ENCODE measurements around the gene TMC5. TPM values are rescaled to one million over a fixed set of nuclear protein-coding genes. Genes with fewer than 3 reads are reported as not detected.
A peak's percentile ranks its signal among the peaks of the same experiment; 100 is the strongest.

The TMC5 gene
- total RNA-seq, 4 donors from 2014 or later = not detected

GRCh38 chr16:19497176-19497575, 79.5 kb downstream of the TMC5 start:
- Histone ChIP-seq H3K9me3 (no peaks in the 10 kb centered on the region), H3K4me1 (peaks cover 0 to 4% (median 2%) of the 10 kb centered on the region in 4 donors), H3K4me3 (no peak overlapping the region), H3K27ac (no peak overlapping the region), H3K36me3 (peaks cover 0 to 39% (median 0%) of the 10 kb centered on the region in 3 donors), H3K27me3 (no peaks in the 10 kb centered on the region)
- WGBS, 2 donors = 69 to 72% methylated on average over 5 of the region's 5 CpGs
- no peak for DNase-seq (ENCODE audit: low spot score in 2 of 2)
- TF ChIP-seq POLR2A (IDR thresholded peaks at IDR 0.05) (no peak), CTCF (IDR thresholded peaks at IDR 0.05) (no peak), EP300 (IDR thresholded peaks at IDR 0.05) (no peak)

GRCh38 chr16:19499006-19499405, 81.3 kb downstream of the TMC5 start:
- no peaks in the 10 kb centered on the region for H3K27me3 ChIP-seq
- WGBS, 2 donors = 86 to 91% methylated on average over 5 of the region's 5 CpGs
- no peak overlapping the region for H3K4me3 ChIP-seq
- H3K9me3 ChIP-seq = no peaks in the 10 kb centered on the region
- TF ChIP-seq EP300 (IDR thresholded peaks at IDR 0.05) (no peak), CTCF (IDR thresholded peaks at IDR 0.05) (no peak), POLR2A (IDR thresholded peaks at IDR 0.05) (no peak)
- DNase-seq (ENCODE audit: low spot score in 2 of 2) = no peak
- no peak overlapping the region for H3K27ac ChIP-seq
- H3K4me1 ChIP-seq = peaks cover 0 to under 1% (median 0%) of the 10 kb centered on the region in 4 donors
- peaks cover 0 to 57% (median 0%) of the 10 kb centered on the region in 3 donors for H3K36me3 ChIP-seq

GRCh38 chr16:19499481-19499880, 81.8 kb downstream of the TMC5 start:
- Histone ChIP-seq H3K27ac (no peak overlapping the region), H3K4me1 (no peaks in the 10 kb centered on the region), H3K9me3 (no peaks in the 10 kb centered on the region), H3K4me3 (no peak overlapping the region), H3K36me3 (peaks cover 0 to 61% (median 4%) of the 10 kb centered on the region in 3 donors), H3K27me3 (no peaks in the 10 kb centered on the region)
- WGBS, 2 donors = 95 to 96% methylated on average over 3 of the region's 3 CpGs
- TF ChIP-seq EP300 (IDR thresholded peaks at IDR 0.05) (no peak), POLR2A (IDR thresholded peaks at IDR 0.05) (no peak), CTCF (IDR thresholded peaks at IDR 0.05) (no peak)
- DNase-seq (ENCODE audit: low spot score in 2 of 2) = no peak

- no peak overlapping the region for H3K4me3 ChIP-seq
- H3K27me3 ChIP-seq = no peaks in the 10 kb centered on the region
- 92 to 95% methylated on average over 3 of the region's 3 CpGs for WGBS, 2 donors
- H3K36me3 ChIP-seq = peaks cover 0 to 80% (median 8%) of the 10 kb centered on the region in 3 donors
- peak; percentile 44 to 52 for DNase-seq (ENCODE audit: low spot score in 2 of 2)
- H3K9me3 ChIP-seq = no peaks in the 10 kb centered on the region
- H3K27ac ChIP-seq = no peak overlapping the region
- H3K4me1 ChIP-seq = peaks cover 0 to 26% (median 4%) of the 10 kb centered on the region in 4 donors
- TF ChIP-seq EP300 (IDR thresholded peaks at IDR 0.05) (no peak), CTCF (IDR thresholded peaks at IDR 0.05) (peak; percentile 52 to 69 (median 62))
Observed at GRCh38 chr16:19502395-19503131, 84.9 kb downstream of the TMC5 start.

GRCh38 chr16:19503461-19504075, 85.9 kb downstream of the TMC5 start:
- WGBS, 2 donors = 92 to 95% methylated on average over 5 of the region's 5 CpGs
- no peak overlapping the region for H3K4me3 ChIP-seq
- H3K27ac ChIP-seq = no peak overlapping the region
- no peaks in the 10 kb centered on the region for H3K27me3 ChIP-seq
- peaks cover 0 to 82% (median 8%) of the 10 kb centered on the region in 3 donors for H3K36me3 ChIP-seq
- H3K4me1 ChIP-seq = peaks cover 0 to 31% (median 4%) of the 10 kb centered on the region in 4 donors
- TF ChIP-seq CTCF (IDR thresholded peaks at IDR 0.05) = no peak
- H3K9me3 ChIP-seq = no peaks in the 10 kb centered on the region
- DNase-seq (ENCODE audit: low spot score in 2 of 2) = no peak

Data from tibial nerve (tissue), 4 donors.